Stimulated activated CD4-positive, alpha-beta T cell treated with anti-CD3 and anti-CD28 coated beads, Interleukin-2, amount 100 ng/mL, for 24 hours (primary cell): ENCODE measurements around the gene RNF215.
A peak's percentile ranks its signal among the peaks of the same experiment; 100 is the strongest.
"Not testable (repeated sequence)": the region's sequence is repeated elsewhere in the genome, so short reads cannot be mapped to it uniquely, and the experiment has no call there.

Experiments
- DNase-seq, 2 donors: peaks; one replicate each; pipeline ENCODE4 v3.0.0-alpha.2; 2020

The RNF215 gene

GRCh38 chr22:30420347-30421125 is 33.3 kb upstream of the RNF215 start:
- DNase-seq: no peak

- no peak for DNase-seq
These were observed 29.6 kb upstream of the RNF215 start for GRCh38 chr22:30416837-30417236.

- no peak for DNase-seq
These were observed 29.2 kb upstream of the RNF215 start for GRCh38 chr22:30416403-30416802.

DNA sequence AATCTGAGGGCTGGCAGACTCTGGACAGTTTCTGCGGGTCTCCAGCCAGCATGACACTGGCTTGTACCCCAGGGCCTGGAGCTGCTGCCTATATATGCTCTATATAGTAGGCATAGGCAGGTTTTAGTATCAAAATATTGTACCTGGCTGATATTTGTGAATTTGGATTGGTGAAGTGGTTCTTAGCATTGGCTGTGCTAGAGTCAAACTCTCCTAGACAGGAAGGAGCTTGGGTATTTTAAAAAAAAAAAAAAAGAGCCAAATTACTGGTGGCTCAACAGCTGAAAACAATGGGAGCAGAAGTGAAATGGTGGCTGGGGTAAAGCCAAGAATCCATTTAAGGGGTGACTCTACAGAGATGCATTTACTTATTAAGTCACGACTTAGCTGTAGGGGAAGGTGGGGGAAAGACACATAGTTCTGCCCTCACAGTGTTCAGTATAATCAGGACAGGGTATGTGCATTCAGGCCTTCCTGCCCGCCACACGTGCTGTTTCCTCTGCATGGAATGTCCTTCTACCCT is 27.4 kb upstream of the RNF215 start:
- no peak for DNase-seq

GRCh38 chr22:30413745-30414524 is 26.7 kb upstream of the RNF215 start:
- no peak for DNase-seq

DNA sequence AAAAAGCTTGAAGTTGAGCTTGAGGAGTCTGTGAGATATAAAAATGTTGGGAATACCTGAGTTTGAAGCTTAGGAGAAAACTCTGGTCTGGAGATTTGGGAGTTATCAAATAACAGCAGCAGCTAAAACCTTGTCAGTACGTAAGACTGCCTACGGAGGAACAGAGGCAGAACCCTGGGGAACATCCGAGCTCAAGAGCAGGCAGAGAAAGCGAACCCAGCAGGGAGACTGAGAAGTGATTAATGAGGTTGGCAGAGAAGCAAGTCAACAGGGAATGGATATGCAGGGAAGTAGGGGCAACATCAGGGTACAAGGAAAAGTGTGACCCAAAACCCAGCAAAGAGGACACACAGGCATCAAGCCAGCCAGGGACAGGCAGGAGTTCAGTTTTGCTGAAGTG is 25.8 kb upstream of the RNF215 start:
- no peak for DNase-seq

DNA sequence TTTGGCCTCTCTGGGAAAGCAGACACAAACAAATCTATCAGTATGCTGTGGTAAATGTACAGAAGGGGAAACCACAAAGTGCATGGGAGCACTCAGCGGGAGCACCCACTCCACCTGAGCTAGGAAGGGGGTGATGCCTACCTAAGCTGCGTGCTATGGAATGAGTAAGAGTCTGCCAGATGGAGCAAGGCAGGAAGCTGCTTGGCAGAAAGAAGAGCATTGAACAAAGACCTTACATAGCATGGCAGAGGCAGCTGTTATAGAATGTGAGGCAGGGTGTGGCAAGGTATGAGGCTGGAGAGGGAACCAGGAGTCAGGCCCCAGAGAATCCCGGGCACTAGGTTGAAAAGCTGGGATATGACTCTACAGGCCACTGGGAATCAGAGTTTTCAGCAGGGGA is 24.6 kb upstream of the RNF215 start:
- no peak for DNase-seq

- no peak for DNase-seq
These were observed 21.3 kb upstream of the RNF215 start for GRCh38 chr22:30408388-30409102.

DNA sequence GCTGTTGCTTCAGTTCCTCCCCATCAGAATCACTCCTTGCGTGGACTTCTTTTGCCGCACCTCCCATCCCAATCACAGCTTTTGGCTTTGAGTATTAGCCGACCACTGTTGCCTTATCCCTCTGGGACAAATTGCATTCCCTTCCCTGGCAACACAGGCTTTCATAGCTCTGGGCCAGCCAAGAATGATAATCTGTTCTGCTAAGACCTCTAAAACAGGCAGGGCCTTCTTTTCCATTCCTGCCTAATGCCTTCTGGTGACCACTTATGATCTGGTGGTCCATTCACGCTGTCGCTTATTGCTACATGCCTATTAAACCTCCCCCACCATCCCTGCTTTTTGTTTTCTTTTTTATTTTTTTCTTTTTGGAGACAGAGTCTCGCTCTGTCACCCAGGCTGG is 19.2 kb upstream of the RNF215 start:
- DNase-seq: no peak

GRCh38 chr22:30405731-30406130 is 18.5 kb upstream of the RNF215 start:
- no peak for DNase-seq

- no peak for DNase-seq
These were observed 17.1 kb upstream of the RNF215 start for GRCh38 chr22:30404307-30404706.

DNA sequence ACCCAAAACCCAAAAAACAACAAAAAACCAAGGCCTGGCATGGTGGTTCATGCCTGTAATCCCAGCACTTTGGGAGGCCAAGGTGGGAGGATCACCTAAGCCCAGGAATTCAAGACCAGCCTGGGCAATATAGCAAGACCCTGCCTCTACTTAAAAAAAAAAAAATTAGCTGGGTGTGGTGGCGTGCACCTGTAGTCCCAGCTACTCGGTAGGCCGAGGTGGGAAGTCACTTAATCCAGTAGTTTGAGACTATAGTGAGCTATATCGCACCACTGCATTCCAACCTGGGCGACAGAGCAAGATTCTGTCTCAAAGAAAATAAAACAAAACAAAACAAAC is 15.5 kb upstream of the RNF215 start:
- not testable (repeated sequence) for DNase-seq

DNA sequence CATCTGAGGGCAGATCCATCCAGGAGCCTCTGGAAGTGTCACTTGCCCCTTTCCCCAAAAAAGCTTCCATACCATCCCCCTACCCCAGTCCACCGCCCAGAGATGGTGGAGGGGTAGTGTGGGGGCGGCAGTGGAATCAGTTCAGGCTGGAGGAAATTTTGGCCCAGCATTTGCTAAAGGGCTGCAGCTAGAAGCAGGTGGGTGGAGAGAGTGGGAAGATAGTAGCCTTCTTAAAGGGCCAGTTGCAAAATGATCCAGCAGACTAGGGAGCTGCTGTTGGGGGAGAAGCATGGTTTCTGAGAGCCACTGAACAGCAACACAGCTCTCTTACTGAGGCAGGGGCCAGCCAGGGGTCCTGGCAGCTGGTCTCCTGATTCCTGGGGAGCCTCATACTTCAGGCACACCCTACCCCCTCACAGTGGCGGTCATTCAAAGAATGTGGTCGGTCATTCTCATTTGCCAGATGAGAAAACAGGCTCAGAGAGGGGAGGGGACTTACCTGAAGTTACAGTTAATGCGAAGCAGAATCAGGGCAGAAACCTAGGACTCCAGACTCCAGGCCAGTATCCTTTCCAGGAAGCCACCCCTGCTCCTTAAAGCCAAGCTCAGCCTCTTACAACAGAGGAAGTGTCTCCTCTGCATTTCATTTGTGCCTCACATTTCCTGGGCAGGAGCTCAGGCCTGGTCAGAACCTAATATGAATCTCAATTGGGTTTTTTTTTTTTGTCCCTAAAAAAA is 15.0 kb upstream of the RNF215 start:
- no peak for DNase-seq

- DNase-seq: not testable (repeated sequence)
These were observed 13.8 kb upstream of the RNF215 start for GRCh38 chr22:30401024-30401423.

DNA sequence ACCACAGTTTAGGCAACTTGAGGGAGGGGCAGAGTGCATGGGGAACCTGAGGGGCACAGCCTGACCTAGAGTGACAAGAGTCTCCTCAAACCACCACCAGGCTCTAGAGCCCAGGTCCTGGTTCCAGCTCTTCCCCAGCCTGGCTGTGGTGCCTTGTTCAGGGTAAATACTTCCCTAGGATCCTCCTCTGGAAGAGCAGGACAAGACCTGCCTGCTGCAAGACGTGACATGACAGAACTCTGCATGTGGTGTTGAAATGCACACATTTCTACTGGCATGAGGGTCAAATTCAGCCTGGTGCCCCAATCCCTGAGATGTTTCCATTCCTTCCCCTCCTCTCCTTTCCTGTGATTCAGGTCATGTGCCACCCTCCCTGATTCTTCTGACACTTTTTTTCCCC is 12.9 kb upstream of the RNF215 start:
- no peak for DNase-seq

DNA sequence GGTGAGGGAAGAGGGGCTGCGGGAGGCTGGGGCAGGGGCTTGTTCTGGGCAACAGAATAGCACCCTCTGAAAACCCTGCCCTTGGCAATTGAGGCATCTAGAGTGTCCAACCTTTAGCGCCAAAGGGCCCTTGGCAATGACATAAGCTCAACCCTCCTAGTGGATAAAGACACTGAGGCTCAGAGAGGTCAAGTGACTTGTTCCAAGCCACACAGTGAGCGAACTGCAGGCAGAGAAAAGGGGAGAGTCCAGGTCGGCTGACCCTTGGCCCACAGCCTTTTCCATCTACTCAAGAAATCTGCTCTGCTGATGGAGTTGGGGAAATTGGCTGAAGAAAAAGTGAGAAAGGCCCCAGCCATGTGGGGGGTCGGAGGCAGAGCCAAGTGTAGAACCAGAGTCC is 12.5 kb upstream of the RNF215 start:
- no peak for DNase-seq

GRCh38 chr22:30398685-30399680 is 11.8 kb upstream of the RNF215 start:
- no peak for DNase-seq

DNA sequence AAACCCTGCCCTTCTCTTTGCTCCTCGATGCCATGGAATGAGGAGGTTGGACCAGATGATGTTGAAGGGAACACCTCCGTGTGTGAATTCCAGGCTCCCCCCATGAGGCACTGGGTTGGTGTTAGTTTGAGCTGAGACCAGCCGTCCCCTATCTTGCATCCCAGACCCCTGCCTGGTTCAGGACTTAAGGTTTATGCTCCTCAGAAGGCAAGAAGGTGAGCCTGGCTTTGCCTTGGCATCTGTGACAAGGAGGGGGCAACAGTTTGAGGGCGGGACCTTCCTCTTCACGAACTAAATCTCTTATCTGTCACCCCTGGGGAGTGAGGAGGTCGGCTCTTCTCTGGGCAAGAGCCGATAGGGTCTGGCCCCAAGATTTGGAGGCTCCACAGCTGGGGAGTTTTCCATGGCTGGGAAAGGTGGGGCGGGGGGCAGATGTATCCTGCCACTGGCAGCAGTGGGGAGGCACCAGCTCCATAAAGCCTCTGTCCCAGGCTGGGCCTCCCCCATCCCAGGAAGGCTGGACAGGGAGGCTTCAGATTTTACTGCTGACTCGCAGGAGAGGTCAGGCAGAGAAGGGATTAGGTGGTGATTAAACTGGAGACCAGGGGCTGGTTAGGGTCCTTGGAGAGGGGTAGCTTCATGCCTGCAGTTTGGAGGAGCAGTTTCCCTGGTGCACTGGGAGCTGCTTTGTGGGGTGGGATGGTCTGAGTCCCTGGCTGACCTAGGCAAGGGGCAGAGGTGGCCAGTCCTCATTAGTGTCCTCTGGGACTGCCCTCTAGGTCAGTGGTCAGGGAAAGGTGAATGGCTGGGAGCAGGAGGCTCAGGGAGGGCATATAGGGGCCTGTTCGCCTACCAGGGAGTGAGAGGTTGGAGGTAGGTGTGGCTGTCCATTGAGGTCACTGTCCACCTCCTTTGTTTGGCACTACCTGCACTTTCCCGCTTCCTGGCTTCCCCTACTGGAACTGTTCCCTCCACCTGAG is 10.7 kb upstream of the RNF215 start:
- peak in 1 of 2 donors; percentile 9 for DNase-seq

DNA sequence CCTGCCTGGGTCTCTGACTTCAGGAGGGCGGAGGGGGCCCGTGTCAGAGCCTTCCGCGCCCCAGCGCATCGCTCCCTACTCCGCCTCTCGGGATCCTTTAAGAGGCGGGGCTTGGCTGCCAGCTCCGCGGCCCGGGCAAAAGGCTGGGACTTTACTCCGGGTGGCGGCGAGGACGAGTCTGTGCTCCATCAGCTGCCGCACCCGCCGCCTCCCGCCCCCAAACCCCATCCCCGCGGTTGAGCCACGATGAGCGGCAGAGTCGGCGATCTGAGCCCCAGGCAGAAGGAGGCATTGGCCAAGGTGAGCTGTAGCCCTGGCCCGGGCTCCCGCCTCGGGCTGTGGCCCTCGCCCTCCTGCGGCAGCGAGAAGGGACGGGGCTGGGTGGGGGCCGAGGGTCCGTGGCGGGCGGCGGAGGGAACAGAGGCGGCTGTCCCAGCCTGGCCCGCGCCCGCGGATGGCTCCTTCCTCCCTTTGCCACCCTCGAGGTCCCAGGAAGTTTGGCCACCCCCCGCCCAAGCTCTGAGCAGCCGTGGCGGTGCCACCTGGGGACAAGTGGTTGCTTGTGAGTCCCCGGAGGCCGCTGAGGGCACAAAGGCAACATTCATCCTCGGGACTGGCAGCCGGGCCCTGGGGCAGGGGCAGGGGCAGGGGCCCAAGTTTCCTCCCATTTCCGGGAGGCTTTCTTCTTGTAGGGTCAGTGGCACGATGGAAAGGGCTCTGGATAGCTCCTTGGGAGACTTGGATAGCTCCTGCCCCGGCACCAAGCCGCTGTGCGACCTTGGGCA is 9.9 kb upstream of the RNF215 start, which contains the start of gene SEC14L2:
Gene SEC14L2, plus strand, starts transcription at position 148 of the 785 bp plus-strand sequence. Its CDS starts 99 bp downstream, at position 247.
- DNase-seq: peak; percentile 70 to 79
